ENCODE data around the gene OR2AJ1.

The OR2AJ1 gene

DNA sequence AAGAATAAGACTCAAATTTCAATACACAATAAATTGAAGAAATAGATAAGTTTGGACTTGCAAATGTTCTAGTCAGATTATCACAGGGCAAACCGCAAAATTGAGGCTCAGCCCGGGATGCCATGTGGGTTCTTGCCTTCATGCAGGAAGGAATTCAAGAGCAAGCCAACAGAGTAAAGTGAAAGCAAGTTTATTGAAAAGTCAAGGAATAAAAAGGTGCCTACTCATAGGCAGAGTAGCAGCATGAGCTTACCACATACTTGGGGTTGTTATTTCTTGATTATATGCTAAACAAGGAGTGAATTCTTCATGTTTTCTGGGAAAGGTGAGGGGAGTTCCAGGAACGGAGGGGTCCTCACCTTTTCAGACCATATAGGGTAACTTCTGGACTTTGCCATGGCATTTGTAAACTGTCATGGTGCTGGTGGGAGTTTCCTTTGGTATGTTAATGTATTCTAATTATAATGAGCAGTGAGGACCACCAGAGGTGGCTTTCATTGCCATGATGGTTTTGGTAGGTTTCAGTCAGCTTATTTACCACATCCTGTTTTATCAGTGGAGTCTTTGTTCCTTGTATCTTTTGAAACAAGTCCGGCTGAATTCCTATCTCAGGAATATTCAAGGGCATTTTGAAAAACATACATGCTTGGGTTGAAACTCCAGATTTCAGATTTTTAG lies 38.4 kb downstream of the OR2AJ1 start:
- DNase-seq: no peak

DNA sequence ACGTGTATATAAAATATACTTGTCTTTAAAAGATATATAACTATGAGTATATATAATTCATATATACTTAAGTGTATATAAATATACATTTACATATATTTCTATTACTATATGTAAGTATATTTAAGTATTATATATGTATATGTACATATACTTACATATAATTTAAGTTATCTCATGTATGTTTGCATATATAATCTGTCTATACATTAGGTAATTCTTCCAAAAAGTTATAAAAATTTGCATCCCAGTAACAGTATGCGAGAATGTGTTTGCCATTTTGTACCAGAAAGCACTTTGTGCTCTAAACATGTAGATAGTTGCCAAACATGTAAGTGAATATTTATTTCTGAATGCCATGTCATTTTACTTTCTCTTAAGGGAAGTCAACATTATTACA lies 40.2 kb downstream of the OR2AJ1 start, which contains the start of gene OR2AK2:
TSS of gene OR2AK2 (plus strand) at position 301 of the 400 bp plus-strand sequence. CDS start 144 bp downstream, outside the sequence.
- DNase-seq: no peak

DNA sequence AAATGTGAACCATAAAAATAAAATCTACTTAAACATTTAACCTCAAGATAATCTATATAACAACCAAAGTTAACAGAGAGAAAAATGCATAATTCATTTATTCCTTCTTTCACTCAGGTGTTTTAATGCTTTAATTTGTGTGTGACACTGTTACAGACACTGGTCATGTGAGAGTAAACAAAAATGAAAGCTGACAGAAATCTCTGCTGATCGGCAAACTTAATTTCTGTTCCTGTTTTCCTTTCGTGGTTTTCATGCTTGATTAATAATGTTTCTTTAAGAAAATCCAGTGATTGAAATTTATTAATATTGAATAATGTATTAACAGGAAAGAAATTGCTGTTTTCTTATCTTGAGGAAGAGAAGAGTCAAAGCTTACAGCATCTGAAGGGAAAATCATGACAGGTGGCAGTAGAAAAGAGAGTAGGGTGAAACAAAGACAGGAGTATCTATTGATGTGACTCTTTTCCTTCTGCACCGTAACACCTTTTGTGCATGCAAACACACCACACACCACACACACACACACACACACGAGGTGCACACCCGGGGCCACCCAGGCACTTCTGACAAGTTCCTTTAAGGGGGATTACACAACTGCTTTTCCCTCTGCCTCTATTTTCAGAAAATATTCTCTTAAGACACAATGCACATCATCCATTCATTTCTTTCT lies 42.0 kb downstream of the OR2AJ1 start:
- no peak for DNase-seq

All from CD4-positive, alpha-beta T cell treated with Interferon alpha-2 for 1 hour (primary cell).